HEK293 (cell line): ENCODE measurements around the gene ASXL1.

Source experiments
- REPIN1 ChIP-seq: fragments of 450-650 bp; formaldehyde crosslinking; IDR thresholded peaks from 2 replicates; pipeline ENCODE4 v1.5.1; 2017; ENCODE audit warnings: missing biosample characterization, missing genetic modification characterization, low read depth
- YY1 ChIP-seq: fragments of 450-650 bp; formaldehyde crosslinking; IDR thresholded peaks from 2 replicates; pipeline ENCODE4 v1.5.1; 2018; ENCODE audit warnings: missing biosample characterization, missing genetic modification characterization
- ZNF114 ChIP-seq: fragments of 450-650 bp; formaldehyde crosslinking; IDR thresholded peaks from 2 replicates; pipeline ENCODE4 v1.5.0; 2017; ENCODE audit warnings: missing biosample characterization, missing genetic modification characterization
- ZNF121 ChIP-seq: fragments of 450-650 bp; formaldehyde crosslinking; IDR thresholded peaks from 2 replicates; pipeline ENCODE4 v1.5.1; 2016; ENCODE audit warnings: missing biosample characterization, missing genetic modification characterization
- ZNF362 ChIP-seq: fragments of 450-650 bp; formaldehyde crosslinking; IDR thresholded peaks from 2 replicates; pipeline ENCODE4 v1.5.1; 2016; ENCODE audit warnings: missing biosample characterization, missing genetic modification characterization
- ZNF473 ChIP-seq: fragments of 450-650 bp; formaldehyde crosslinking; IDR thresholded peaks from 2 replicates; pipeline ENCODE4 v1.5.1; 2017; ENCODE audit warnings: missing biosample characterization, missing genetic modification characterization
- ZNF747 ChIP-seq: fragments of 450-650 bp; formaldehyde crosslinking; IDR thresholded peaks from 2 replicates; pipeline ENCODE4 v1.5.1; 2016; ENCODE audit warnings: missing biosample characterization, missing genetic modification characterization
- TF ChIP-seq, protein P1 (sequence below): fragments of 450-650 bp; formaldehyde crosslinking; IDR thresholded peaks from 2 replicates; pipeline ENCODE4 v1.5.0; 2017; ENCODE audit warnings: missing biosample characterization, missing genetic modification characterization, borderline replicate concordance
- TF ChIP-seq, protein P2 (sequence below): fragments of 450-650 bp; formaldehyde crosslinking; IDR thresholded peaks from 2 replicates; pipeline ENCODE4 v1.5.1; 2016; ENCODE audit warnings: missing biosample characterization, missing genetic modification characterization
- TF ChIP-seq, protein P3 (sequence below): fragments of 450-650 bp; formaldehyde crosslinking; IDR thresholded peaks from 2 replicates; pipeline ENCODE4 v1.5.1; 2016; ENCODE audit warnings: missing biosample characterization, missing genetic modification characterization
- TF ChIP-seq, protein P4 (sequence below): fragments of 450-650 bp; formaldehyde crosslinking; IDR thresholded peaks from 2 replicates; pipeline ENCODE4 v1.5.1; 2016; ENCODE audit warnings: missing biosample characterization, missing genetic modification characterization
- TF ChIP-seq, protein P5 (sequence below): fragments of 450-650 bp; formaldehyde crosslinking; optimal IDR thresholded peaks from 2 replicates; pipeline ENCODE3; 2016; ENCODE audit warnings: missing biosample characterization, mild to moderate bottlenecking, missing genetic modification characterization

- TF ChIP-seq, protein P1, sequence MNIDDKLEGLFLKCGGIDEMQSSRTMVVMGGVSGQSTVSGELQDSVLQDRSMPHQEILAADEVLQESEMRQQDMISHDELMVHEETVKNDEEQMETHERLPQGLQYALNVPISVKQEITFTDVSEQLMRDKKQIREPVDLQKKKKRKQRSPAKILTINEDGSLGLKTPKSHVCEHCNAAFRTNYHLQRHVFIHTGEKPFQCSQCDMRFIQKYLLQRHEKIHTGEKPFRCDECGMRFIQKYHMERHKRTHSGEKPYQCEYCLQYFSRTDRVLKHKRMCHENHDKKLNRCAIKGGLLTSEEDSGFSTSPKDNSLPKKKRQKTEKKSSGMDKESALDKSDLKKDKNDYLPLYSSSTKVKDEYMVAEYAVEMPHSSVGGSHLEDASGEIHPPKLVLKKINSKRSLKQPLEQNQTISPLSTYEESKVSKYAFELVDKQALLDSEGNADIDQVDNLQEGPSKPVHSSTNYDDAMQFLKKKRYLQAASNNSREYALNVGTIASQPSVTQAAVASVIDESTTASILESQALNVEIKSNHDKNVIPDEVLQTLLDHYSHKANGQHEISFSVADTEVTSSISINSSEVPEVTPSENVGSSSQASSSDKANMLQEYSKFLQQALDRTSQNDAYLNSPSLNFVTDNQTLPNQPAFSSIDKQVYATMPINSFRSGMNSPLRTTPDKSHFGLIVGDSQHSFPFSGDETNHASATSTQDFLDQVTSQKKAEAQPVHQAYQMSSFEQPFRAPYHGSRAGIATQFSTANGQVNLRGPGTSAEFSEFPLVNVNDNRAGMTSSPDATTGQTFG (tag by site-specific recombination), result no peak
- TF ChIP-seq ZNF362 (tag by site-specific recombination) (no peak), ZNF473 (tag by site-specific recombination) (no peak), ZNF121 (tag by site-specific recombination) (no peak), ZNF747 (no peak), YY1 (tag by site-specific recombination) (no peak), ZNF114 (no peak), REPIN1 (tag by site-specific recombination) (no peak)
- TF ChIP-seq, protein P2, sequence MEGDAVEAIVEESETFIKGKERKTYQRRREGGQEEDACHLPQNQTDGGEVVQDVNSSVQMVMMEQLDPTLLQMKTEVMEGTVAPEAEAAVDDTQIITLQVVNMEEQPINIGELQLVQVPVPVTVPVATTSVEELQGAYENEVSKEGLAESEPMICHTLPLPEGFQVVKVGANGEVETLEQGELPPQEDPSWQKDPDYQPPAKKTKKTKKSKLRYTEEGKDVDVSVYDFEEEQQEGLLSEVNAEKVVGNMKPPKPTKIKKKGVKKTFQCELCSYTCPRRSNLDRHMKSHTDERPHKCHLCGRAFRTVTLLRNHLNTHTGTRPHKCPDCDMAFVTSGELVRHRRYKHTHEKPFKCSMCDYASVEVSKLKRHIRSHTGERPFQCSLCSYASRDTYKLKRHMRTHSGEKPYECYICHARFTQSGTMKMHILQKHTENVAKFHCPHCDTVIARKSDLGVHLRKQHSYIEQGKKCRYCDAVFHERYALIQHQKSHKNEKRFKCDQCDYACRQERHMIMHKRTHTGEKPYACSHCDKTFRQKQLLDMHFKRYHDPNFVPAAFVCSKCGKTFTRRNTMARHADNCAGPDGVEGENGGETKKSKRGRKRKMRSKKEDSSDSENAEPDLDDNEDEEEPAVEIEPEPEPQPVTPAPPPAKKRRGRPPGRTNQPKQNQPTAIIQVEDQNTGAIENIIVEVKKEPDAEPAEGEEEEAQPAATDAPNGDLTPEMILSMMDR, result no peak
- TF ChIP-seq, protein P3, sequence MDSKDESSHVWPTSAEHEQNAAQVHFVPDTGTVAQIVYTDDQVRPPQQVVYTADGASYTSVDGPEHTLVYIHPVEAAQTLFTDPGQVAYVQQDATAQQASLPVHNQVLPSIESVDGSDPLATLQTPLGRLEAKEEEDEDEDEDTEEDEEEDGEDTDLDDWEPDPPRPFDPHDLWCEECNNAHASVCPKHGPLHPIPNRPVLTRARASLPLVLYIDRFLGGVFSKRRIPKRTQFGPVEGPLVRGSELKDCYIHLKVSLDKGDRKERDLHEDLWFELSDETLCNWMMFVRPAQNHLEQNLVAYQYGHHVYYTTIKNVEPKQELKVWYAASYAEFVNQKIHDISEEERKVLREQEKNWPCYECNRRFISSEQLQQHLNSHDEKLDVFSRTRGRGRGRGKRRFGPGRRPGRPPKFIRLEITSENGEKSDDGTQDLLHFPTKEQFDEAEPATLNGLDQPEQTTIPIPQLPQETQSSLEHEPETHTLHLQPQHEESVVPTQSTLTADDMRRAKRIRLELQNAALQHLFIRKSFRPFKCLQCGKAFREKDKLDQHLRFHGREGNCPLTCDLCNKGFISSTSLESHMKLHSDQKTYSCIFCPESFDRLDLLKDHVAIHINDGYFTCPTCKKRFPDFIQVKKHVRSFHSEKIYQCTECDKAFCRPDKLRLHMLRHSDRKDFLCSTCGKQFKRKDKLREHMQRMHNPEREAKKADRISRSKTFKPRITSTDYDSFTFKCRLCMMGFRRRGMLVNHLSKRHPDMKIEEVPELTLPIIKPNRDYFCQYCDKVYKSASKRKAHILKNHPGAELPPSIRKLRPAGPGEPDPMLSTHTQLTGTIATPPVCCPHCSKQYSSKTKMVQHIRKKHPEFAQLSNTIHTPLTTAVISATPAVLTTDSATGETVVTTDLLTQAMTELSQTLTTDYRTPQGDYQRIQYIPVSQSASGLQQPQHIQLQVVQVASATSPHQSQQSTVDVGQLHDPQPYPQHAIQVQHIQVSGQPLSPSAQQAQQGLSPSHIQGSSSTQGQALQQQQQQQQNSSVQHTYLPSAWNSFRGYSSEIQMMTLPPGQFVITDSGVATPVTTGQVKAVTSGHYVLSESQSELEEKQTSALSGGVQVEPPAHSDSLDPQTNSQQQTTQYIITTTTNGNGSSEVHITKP (tag by site-specific recombination), result no peak
- TF ChIP-seq, protein P4, sequence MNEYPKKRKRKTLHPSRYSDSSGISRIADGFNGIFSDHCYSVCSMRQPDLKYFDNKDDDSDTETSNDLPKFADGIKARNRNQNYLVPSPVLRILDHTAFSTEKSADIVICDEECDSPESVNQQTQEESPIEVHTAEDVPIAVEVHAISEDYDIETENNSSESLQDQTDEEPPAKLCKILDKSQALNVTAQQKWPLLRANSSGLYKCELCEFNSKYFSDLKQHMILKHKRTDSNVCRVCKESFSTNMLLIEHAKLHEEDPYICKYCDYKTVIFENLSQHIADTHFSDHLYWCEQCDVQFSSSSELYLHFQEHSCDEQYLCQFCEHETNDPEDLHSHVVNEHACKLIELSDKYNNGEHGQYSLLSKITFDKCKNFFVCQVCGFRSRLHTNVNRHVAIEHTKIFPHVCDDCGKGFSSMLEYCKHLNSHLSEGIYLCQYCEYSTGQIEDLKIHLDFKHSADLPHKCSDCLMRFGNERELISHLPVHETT, result no peak
- TF ChIP-seq, protein P5, sequence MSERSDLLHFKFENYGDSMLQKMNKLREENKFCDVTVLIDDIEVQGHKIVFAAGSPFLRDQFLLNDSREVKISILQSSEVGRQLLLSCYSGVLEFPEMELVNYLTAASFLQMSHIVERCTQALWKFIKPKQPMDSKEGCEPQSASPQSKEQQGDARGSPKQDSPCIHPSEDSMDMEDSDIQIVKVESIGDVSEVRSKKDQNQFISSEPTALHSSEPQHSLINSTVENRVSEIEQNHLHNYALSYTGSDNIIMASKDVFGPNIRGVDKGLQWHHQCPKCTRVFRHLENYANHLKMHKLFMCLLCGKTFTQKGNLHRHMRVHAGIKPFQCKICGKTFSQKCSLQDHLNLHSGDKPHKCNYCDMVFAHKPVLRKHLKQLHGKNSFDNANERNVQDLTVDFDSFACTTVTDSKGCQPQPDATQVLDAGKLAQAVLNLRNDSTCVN (tag by site-specific recombination), result no peak
These were observed 39.5 kb downstream of the ASXL1 start for GRCh38 chr20:32397567-32398084.
